Smooth muscle cell (in vitro differentiated cells): ENCODE measurements around the gene PRKCB. TPM values are rescaled to one million over a fixed set of nuclear protein-coding genes. Genes with fewer than 3 reads are reported as not detected.

Experiments
- DNase-seq: peaks from one replicate; lab custom pipeline; 2025; ENCODE audit not compliant: unreplicated experiment; lab: John Stamatoyannopoulos, UW
- H2AFZ ChIP-seq: fragments of 200-600 bp; sonication (generic); 2 replicates; pipeline ENCODE4 v1.6.0; 2016; ENCODE audit warnings: antibody characterized with exemption, low read depth, mild to moderate bottlenecking
- H3F3A ChIP-seq: fragments of 200-600 bp; sonication (generic); 2 replicates; pipeline ENCODE4 v1.6.0; 2017; ENCODE audit warnings: antibody characterized with exemption, low read depth
- H3K27ac ChIP-seq: fragments of 200-600 bp; sonication (generic); 2 replicates; pipeline ENCODE4 v1.5.1; 2016; ENCODE audit warnings: low read depth, mild to moderate bottlenecking
- H3K27me3 ChIP-seq: fragments of 200-600 bp; sonication (generic); 2 replicates; pipeline ENCODE4 v1.6.1; 2016; ENCODE audit warnings: low read depth, mild to moderate bottlenecking
- H3K36me3 ChIP-seq: fragments of 200-600 bp; sonication (generic); 2 replicates; pipeline ENCODE4 v1.5.1; 2016; ENCODE audit warnings: low read depth
- H3K4me1 ChIP-seq: fragments of 200-600 bp; sonication (generic); 2 replicates; pipeline ENCODE4 v1.5.1; 2016; ENCODE audit warnings: low read depth
- H3K4me2 ChIP-seq: fragments of 200-600 bp; sonication (generic); 2 replicates; pipeline ENCODE4 v1.6.0; 2016; ENCODE audit warnings: mild to moderate bottlenecking
- H3K4me3 ChIP-seq: fragments of 200-600 bp; sonication (generic); 2 replicates; pipeline ENCODE4 v1.5.1; 2016; ENCODE audit warnings: mild to moderate bottlenecking
- H3K79me2 ChIP-seq: fragments of 200-600 bp; sonication (generic); 2 replicates; pipeline ENCODE4 v1.6.0; 2016; ENCODE audit warnings: low read depth, mild to moderate bottlenecking
- H3K9ac ChIP-seq: fragments of 200-600 bp; sonication (generic); 2 replicates; pipeline ENCODE4 v1.6.0; 2016; ENCODE audit warnings: low read depth
- H3K9me3 ChIP-seq: fragments of 200-600 bp; sonication (generic); replicated peaks from 2 replicates; pipeline ENCODE4 v1.5.1; 2016; ENCODE audit warnings: low read depth
- H4K20me1 ChIP-seq: fragments of 200-600 bp; sonication (generic); 2 replicates; pipeline ENCODE4 v1.6.0; 2016; ENCODE audit warnings: low read depth
- WGBS: methylation state at CpG from one replicate; pipeline ENCODE4 v1.1.7; 2016; ENCODE audit warnings: low lambda C conversion rate; 5-methylcytosine and 5-hydroxymethylcytosine counted together
- polyA plus RNA-seq: library from polyadenylated mRNA; unstranded; fragments of >200 nt; fragmentation: Nextera tagmentation; extraction: Ambion mirVana; gene quantifications from 2 replicates; pipeline ENCODE4 v1.2.1, GENCODE V29; 2016
- total RNA-seq: library from RNA; depleted of rRNA; stranded (reverse); fragments of >200 nt; gene quantifications from 2 replicates; pipeline ENCODE4 v1.2.3, GENCODE V29; 2014
- TF ChIP-seq, protein P1 (sequence below): fragments of 200-600 bp; sonication (generic); IDR thresholded peaks from 2 replicates; pipeline ENCODE4 v1.5.1; 2017; ENCODE audit warnings: borderline replicate concordance, mild to moderate bottlenecking, antibody characterized with exemption; ENCODE audit not compliant: insufficient read depth, poor library complexity, severe bottlenecking

PRKCB gene
- total and polyA plus RNA-seq, 2 experiments from 2014 or later: 0.36 TPM; not detected in 1

DNA sequence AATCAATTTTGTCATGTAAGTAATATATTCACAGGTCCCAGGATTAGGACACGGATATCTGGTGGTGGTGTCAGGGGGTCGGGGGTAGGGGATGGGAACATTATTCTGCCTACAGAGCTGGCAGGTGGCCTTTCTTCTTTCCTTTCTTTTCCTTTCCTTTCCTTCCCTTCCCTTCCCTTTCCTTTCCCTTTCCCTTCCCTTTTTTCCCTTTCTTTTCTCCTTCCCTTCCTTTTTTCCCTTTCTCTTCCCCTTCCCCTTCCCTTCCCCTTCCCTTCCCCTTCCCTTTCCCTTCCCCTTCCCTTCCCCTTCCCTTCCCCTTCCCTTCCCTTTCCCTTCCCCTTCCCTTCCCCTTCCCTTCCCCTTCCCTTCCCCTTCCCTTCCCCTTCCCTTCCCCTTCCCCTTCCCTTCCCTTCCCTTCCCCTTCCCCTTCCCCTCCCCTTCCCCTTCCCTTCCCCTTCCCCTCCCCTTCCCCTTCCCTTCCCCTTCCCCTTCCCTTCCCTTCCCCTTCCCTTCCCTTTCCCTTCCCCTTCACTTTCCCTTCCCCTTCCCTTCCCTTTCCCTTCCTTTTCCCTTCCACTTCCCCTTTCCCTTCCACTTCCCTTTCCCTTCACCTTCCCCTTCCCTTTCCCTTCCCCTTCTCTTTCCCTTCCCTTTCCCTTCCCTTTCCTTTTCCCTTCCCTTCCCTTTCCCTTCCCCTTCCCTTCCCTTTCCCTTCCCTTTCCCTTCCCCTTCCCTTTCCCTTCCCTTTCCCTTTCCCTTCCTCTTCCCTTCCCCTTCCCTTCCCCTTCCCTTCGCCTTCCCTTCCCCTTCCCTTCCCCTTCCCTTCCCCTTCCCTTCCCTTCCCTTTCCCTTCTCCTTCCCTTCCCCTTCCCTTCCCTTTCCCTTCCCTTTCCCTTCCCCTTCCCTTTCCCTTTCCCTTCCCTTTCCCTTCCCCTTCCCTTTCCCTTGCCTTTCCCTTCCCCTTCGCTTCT, 145.9 kb downstream of the PRKCB start:
- H3K27ac ChIP-seq: no peak overlapping the region
- no peaks in the 10 kb centered on the region for H3K36me3 ChIP-seq
- TF ChIP-seq, protein P1, sequence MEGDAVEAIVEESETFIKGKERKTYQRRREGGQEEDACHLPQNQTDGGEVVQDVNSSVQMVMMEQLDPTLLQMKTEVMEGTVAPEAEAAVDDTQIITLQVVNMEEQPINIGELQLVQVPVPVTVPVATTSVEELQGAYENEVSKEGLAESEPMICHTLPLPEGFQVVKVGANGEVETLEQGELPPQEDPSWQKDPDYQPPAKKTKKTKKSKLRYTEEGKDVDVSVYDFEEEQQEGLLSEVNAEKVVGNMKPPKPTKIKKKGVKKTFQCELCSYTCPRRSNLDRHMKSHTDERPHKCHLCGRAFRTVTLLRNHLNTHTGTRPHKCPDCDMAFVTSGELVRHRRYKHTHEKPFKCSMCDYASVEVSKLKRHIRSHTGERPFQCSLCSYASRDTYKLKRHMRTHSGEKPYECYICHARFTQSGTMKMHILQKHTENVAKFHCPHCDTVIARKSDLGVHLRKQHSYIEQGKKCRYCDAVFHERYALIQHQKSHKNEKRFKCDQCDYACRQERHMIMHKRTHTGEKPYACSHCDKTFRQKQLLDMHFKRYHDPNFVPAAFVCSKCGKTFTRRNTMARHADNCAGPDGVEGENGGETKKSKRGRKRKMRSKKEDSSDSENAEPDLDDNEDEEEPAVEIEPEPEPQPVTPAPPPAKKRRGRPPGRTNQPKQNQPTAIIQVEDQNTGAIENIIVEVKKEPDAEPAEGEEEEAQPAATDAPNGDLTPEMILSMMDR: no peak
- H3K4me1 ChIP-seq: no peaks in the 10 kb centered on the region
- no peak overlapping the region for H3K4me2 ChIP-seq
- H3K9ac ChIP-seq: no peak overlapping the region
- H2AFZ ChIP-seq: no peak overlapping the region
- no peaks in the 10 kb centered on the region for H3F3A ChIP-seq
- H3K79me2 ChIP-seq: no peaks in the 10 kb centered on the region
- no peak for DNase-seq
- 78% methylated on average over 2 of the region's 4 CpGs for WGBS
- peaks cover 32% of the 10 kb centered on the region for H3K27me3 ChIP-seq
- H3K4me3 ChIP-seq: no peak overlapping the region
- no peaks in the 10 kb centered on the region for H3K9me3 ChIP-seq
- no peaks in the 10 kb centered on the region for H4K20me1 ChIP-seq

DNA sequence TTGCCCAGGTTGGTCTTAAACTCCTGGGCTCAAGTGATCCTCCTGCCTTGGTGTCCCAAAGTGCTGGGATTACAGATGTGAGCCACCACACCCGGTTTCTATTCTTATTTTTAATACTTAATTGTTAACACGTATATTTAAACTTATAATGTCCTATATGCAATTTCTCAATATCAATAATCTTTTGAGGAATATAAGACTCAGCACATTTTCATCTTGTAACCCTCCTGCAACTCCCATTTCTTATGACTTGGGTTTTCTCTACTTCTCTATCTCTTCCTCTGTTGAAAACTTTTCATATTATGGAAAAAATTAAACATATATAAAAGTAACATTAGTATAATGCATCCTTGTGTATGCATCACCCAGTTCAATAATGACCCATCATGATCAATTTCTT, 150.7 kb downstream of the PRKCB start:
- no peaks in the 10 kb centered on the region for H3F3A ChIP-seq
- no peaks in the 10 kb centered on the region for H3K9me3 ChIP-seq
- no peak overlapping the region for H3K4me2 ChIP-seq
- no peak overlapping the region for H3K9ac ChIP-seq
- H3K4me1 ChIP-seq: no peaks in the 10 kb centered on the region
- no peak overlapping the region for H2AFZ ChIP-seq
- H3K4me3 ChIP-seq: no peak overlapping the region
- no peaks in the 10 kb centered on the region for H3K36me3 ChIP-seq
- H3K27ac ChIP-seq: no peak overlapping the region
- H4K20me1 ChIP-seq: no peaks in the 10 kb centered on the region
- no peaks in the 10 kb centered on the region for H3K79me2 ChIP-seq
- TF ChIP-seq, protein P1: no peak
- DNase-seq: no peak
- H3K27me3 ChIP-seq: peaks cover 17% of the 10 kb centered on the region
- WGBS: 54% methylated on average over 2 of the region's 2 CpGs

DNA sequence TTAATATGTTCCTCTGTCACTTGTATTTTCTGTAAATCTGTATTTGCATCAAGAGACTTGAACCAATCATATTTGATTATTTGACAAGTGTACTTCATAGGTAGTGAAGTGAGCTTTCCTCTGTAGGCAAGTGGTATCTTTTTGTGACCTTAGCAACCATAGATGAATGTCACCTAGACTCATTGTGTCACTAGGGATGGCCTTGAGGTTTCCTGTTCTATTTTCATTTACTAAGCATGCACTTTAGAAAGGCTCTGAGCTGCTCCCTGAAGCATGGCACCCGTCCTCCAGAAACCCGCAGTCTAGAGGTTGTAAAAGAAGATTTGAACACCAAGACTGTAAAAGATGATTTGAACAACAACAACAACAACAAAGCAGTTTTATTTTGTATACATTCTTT, 151.7 kb downstream of the PRKCB start:
- no peak overlapping the region for H3K4me2 ChIP-seq
- H3K79me2 ChIP-seq: no peaks in the 10 kb centered on the region
- no peaks in the 10 kb centered on the region for H3K36me3 ChIP-seq
- H3K27me3 ChIP-seq: peaks cover 17% of the 10 kb centered on the region
- H3F3A ChIP-seq: no peaks in the 10 kb centered on the region
- H3K9me3 ChIP-seq: no peaks in the 10 kb centered on the region
- DNase-seq: no peak
- TF ChIP-seq, protein P1: no peak
- no peaks in the 10 kb centered on the region for H4K20me1 ChIP-seq
- H2AFZ ChIP-seq: no peak overlapping the region
- no peak overlapping the region for H3K4me3 ChIP-seq
- no peak overlapping the region for H3K27ac ChIP-seq
- 90% methylated on average over 2 of the region's 2 CpGs for WGBS
- H3K4me1 ChIP-seq: no peaks in the 10 kb centered on the region
- no peak overlapping the region for H3K9ac ChIP-seq
